ENCODE data around the gene C16orf89. TPM values are rescaled to one million over a fixed set of nuclear protein-coding genes. Genes with fewer than 3 reads are reported as not detected.

The C16orf89 gene
- total and polyA plus RNA-seq, 10 of the 15 experiments (the other 5 are each of a cell fraction or from before 2014, with no cell fraction given): not detected

DNA sequence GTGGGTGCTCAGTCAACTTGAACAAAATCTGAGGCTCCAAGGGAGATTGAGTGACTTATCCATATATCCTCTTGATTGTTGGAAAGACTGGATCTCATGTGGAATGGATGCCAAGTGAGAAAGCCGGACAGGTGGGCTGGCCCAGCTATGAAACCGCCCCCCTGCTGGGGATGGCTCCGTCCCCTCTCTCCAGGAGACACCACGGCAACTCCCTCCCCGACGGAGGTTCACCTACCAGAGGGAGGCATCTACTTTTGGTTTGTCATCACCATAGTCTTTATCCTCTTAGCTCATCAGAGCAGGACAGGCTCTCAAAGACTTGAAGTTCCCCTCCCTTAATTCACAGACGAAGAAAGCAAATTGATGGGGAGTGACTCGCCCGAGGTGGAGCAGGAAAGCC is 4.1 kb upstream of the C16orf89 start (continued):
- TF ChIP-seq IRF3 (IDR thresholded peaks at IDR 0.05): no peak

- SMC1A ChIA-PET (ENCODE audit: uncharacterized antibody, unreplicated experiment): no interaction called here
- Histone ChIP-seq H3K4me3 (no peak overlapping the region), H3K4me2 (ENCODE audit: control insufficient read depth, insufficient read depth) (no peak overlapping the region), H3K36me3 (ENCODE audit: control insufficient read depth in 2 of 2, insufficient read depth in 2 of 2, low read length in 1 of 2) (no peaks in the 10 kb centered on the region), H4K20me1 (ENCODE audit: control insufficient read depth, insufficient read depth) (no peaks in the 10 kb centered on the region), H3K27me3 (replicated peaks in 1 of 2; ENCODE audit: control insufficient read depth in 2 of 2, insufficient read depth in 2 of 2, low read length in 1 of 2) (no peaks in the 10 kb centered on the region; a peak in 1 of 4 replicates), H2AFZ (ENCODE audit: control insufficient read depth, low read depth, low read length) (no peak overlapping the region), H3K4me1 (ENCODE audit: control insufficient read depth, insufficient read depth, low read length) (peaks cover 14% of the 10 kb centered on the region), H3K9me3 (replicated peaks; ENCODE audit: control insufficient read depth, insufficient read depth, low read length) (no peaks in the 10 kb centered on the region; the same call in 2 of the 3 replicates), H3K27ac (ENCODE audit: control insufficient read depth, insufficient read depth) (no peak overlapping the region), H3K79me2 (ENCODE audit: control insufficient read depth, insufficient read depth, low read length) (peaks cover 10% of the 10 kb centered on the region), H3K9ac (ENCODE audit: control insufficient read depth, insufficient read depth, low read length) (no peak overlapping the region)
- 58% methylated on average over 9 of the region's 9 CpGs for WGBS (ENCODE audit: insufficient coverage, insufficient replicate concordance, low lambda C conversion rate, missing lambda C conversion rate)
- DNase-seq (ENCODE audit: low read depth, low spot score) (no peak), ATAC-seq (no peak), FAIRE-seq (no peak)
- BruUV-seq (replicated peaks): no TSS peak
- intact Hi-C loops (cut with micrococcal nuclease; ENCODE audit: unreplicated experiment) (loop anchor here (10.0 kb wide), 1 partner anchor 94 kb away; no protein-coding TSS in a partner anchor), in situ Hi-C loops (cut with MboI) (no loop called here)
- POLR2A ChIA-PET: no interaction called here
- CTCF ChIA-PET: no interaction called here
- RAD21 ChIA-PET (ENCODE audit: unreplicated experiment): no interaction called here
- TF ChIP-seq NRF1 (conservative IDR thresholded peaks at IDR 0.05; ENCODE audit: low read depth, low read length) (no peak), RB1 (IDR thresholded peaks at IDR 0.05; ENCODE audit: borderline replicate concordance) (no peak), NR2C1 (IDR thresholded peaks at IDR 0.05) (no peak), SIX5 (IDR thresholded peaks at IDR 0.05; ENCODE audit: low read depth, low read length, severe bottlenecking) (no peak), ZBED1 (IDR thresholded peaks at IDR 0.05; ENCODE audit: borderline replicate concordance) (no peak), MAX (IDR thresholded peaks at IDR 0.05; ENCODE audit: low read depth, low read length) (no peak), ZNF217 (IDR thresholded peaks at IDR 0.05) (no peak), RAD51 (IDR thresholded peaks at IDR 0.05) (no peak), ZNF24 (IDR thresholded peaks at IDR 0.05) (no peak)
- TF ChIP-seq, protein P1, sequence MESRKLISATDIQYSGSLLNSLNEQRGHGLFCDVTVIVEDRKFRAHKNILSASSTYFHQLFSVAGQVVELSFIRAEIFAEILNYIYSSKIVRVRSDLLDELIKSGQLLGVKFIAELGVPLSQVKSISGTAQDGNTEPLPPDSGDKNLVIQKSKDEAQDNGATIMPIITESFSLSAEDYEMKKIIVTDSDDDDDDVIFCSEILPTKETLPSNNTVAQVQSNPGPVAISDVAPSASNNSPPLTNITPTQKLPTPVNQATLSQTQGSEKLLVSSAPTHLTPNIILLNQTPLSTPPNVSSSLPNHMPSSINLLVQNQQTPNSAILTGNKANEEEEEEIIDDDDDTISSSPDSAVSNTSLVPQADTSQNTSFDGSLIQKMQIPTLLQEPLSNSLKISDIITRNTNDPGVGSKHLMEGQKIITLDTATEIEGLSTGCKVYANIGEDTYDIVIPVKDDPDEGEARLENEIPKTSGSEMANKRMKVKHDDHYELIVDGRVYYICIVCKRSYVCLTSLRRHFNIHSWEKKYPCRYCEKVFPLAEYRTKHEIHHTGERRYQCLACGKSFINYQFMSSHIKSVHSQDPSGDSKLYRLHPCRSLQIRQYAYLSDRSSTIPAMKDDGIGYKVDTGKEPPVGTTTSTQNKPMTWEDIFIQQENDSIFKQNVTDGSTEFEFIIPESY (IDR thresholded peaks at IDR 0.05): no peak
- TF ChIP-seq, protein P2, sequence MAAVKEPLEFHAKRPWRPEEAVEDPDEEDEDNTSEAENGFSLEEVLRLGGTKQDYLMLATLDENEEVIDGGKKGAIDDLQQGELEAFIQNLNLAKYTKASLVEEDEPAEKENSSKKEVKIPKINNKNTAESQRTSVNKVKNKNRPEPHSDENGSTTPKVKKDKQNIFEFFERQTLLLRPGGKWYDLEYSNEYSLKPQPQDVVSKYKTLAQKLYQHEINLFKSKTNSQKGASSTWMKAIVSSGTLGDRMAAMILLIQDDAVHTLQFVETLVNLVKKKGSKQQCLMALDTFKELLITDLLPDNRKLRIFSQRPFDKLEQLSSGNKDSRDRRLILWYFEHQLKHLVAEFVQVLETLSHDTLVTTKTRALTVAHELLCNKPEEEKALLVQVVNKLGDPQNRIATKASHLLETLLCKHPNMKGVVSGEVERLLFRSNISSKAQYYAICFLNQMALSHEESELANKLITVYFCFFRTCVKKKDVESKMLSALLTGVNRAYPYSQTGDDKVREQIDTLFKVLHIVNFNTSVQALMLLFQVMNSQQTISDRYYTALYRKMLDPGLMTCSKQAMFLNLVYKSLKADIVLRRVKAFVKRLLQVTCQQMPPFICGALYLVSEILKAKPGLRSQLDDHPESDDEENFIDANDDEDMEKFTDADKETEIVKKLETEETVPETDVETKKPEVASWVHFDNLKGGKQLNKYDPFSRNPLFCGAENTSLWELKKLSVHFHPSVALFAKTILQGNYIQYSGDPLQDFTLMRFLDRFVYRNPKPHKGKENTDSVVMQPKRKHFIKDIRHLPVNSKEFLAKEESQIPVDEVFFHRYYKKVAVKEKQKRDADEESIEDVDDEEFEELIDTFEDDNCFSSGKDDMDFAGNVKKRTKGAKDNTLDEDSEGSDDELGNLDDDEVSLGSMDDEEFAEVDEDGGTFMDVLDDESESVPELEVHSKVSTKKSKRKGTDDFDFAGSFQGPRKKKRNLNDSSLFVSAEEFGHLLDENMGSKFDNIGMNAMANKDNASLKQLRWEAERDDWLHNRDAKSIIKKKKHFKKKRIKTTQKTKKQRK (IDR thresholded peaks at IDR 0.05; ENCODE audit: low read depth, low read length): no peak
These were observed 3.3 kb upstream of the C16orf89 start for GRCh38 chr16:5069048-5069447.

Measured in GM12878 (cell line).